ENCODE measurements around the gene CA10. TPM values are rescaled to one million over a fixed set of nuclear protein-coding genes. Genes with fewer than 3 reads are reported as not detected.

Gene CA10
- total RNA-seq, 1 experiment from 2014 or later, result not detected

DNA sequence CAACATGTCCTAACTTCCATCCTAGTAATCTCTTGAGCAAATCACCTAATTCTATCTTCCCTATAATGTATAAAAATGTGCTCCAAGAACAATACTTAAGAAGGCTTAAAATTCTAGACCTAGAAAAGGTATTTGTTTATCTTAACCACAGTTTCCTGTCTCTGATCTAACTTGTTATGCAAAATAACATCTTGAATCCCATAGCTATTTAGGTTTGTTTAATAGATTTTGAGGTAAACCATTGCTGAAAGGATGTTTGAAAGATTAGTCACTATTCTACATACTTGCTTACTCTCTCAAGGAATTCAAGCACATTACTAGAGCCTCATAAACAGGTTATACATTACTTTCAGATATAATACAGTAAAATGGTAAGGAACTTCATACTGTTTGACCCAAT, 13.0 kb downstream of the CA10 start:
- H3K27me3 Mint-ChIP-seq (ENCODE audit: unreplicated experiment), result no peaks in the 10 kb centered on the region
- CTCF ChIA-PET, result interaction anchor here (0.5 to 1.4 kb wide), 6 partner anchors 9 to 161 kb away, joined by 3 to 4 read pairs (median 3); no protein-coding TSS in a partner anchor
- peak overlapping the region; percentile 10 for H3K4me3 Mint-ChIP-seq (ENCODE audit: low read depth, unreplicated experiment)
- peaks cover 71% of the 10 kb centered on the region for H3K4me1 Mint-ChIP-seq (ENCODE audit: low read depth, unreplicated experiment)
- no peak for TF ChIP-seq CTCF (IDR thresholded peaks at IDR 0.05; ENCODE audit: unreplicated experiment)
- H3K27ac Mint-ChIP-seq (ENCODE audit: unreplicated experiment), result peak overlapping the region; percentile 78
- peaks cover 3% of the 10 kb centered on the region for H3K9me3 Mint-ChIP-seq (ENCODE audit: low read depth, unreplicated experiment)
- intact Hi-C loops (cut with micrococcal nuclease; ENCODE audit: unreplicated experiment), result loop anchor here (2.0 kb wide), 1 partner anchor 39 kb away; no protein-coding TSS in a partner anchor
- DNase-seq, result no peak
- H3K36me3 Mint-ChIP-seq (ENCODE audit: insufficient read depth, unreplicated experiment), result peaks cover 7% of the 10 kb centered on the region
- BruUV-seq (replicated peaks), result no TSS peak

GRCh38 chr17:52143542-52143941, 15.0 kb downstream of the CA10 start:
- intact Hi-C loops (cut with micrococcal nuclease; ENCODE audit: unreplicated experiment), result no loop called here
- DNase-seq, result no peak
- TF ChIP-seq CTCF (IDR thresholded peaks at IDR 0.05; ENCODE audit: unreplicated experiment), result no peak
- H3K27me3 Mint-ChIP-seq (ENCODE audit: unreplicated experiment), result no peaks in the 10 kb centered on the region
- H3K9me3 Mint-ChIP-seq (ENCODE audit: low read depth, unreplicated experiment), result peaks cover 3% of the 10 kb centered on the region
- H3K4me3 Mint-ChIP-seq (ENCODE audit: low read depth, unreplicated experiment), result no peak overlapping the region
- peaks cover 7% of the 10 kb centered on the region for H3K36me3 Mint-ChIP-seq (ENCODE audit: insufficient read depth, unreplicated experiment)
- peak overlapping the region; percentile 40 for H3K27ac Mint-ChIP-seq (ENCODE audit: unreplicated experiment)
- CTCF ChIA-PET, result interaction anchor here (1.3 kb wide), 1 partner anchor 154 kb away, joined by 3 read pairs; no protein-coding TSS in a partner anchor
- no TSS peak for BruUV-seq (replicated peaks)
- peaks cover 63% of the 10 kb centered on the region for H3K4me1 Mint-ChIP-seq (ENCODE audit: low read depth, unreplicated experiment)

- H3K4me1 Mint-ChIP-seq (ENCODE audit: low read depth, unreplicated experiment), result peaks cover 51% of the 10 kb centered on the region
- H3K27me3 Mint-ChIP-seq (ENCODE audit: unreplicated experiment), result no peaks in the 10 kb centered on the region
- TF ChIP-seq CTCF (IDR thresholded peaks at IDR 0.05; ENCODE audit: unreplicated experiment), result no peak
- no peak overlapping the region for H3K4me3 Mint-ChIP-seq (ENCODE audit: low read depth, unreplicated experiment)
- CTCF ChIA-PET, result interaction anchor here (0.8 to 1.6 kb wide), 2 partner anchors 26 to 30 kb away, joined by 3 to 4 read pairs; no protein-coding TSS in a partner anchor
- intact Hi-C loops (cut with micrococcal nuclease; ENCODE audit: unreplicated experiment), result no loop called here
- no TSS peak for BruUV-seq (replicated peaks)
- H3K27ac Mint-ChIP-seq (ENCODE audit: unreplicated experiment), result no peak overlapping the region
- no peaks in the 10 kb centered on the region for H3K36me3 Mint-ChIP-seq (ENCODE audit: insufficient read depth, unreplicated experiment)
- peaks cover 3% of the 10 kb centered on the region for H3K9me3 Mint-ChIP-seq (ENCODE audit: low read depth, unreplicated experiment)
- DNase-seq, result no peak
Measured at GRCh38 chr17:52140601-52141000, 17.9 kb downstream of the CA10 start.

- Mint-ChIP-seq H3K9me3 (ENCODE audit: low read depth, unreplicated experiment) (peaks cover 3% of the 10 kb centered on the region), H3K4me1 (ENCODE audit: low read depth, unreplicated experiment) (peaks cover 33% of the 10 kb centered on the region), H3K27me3 (ENCODE audit: unreplicated experiment) (no peaks in the 10 kb centered on the region), H3K36me3 (ENCODE audit: insufficient read depth, unreplicated experiment) (no peaks in the 10 kb centered on the region), H3K4me3 (ENCODE audit: low read depth, unreplicated experiment) (no peak overlapping the region), H3K27ac (ENCODE audit: unreplicated experiment) (peak overlapping the region; percentile 75)
- CTCF ChIA-PET, result no interaction called here
- no peak for TF ChIP-seq CTCF (IDR thresholded peaks at IDR 0.05; ENCODE audit: unreplicated experiment)
- intact Hi-C loops (cut with micrococcal nuclease; ENCODE audit: unreplicated experiment), result no loop called here
- BruUV-seq (replicated peaks), result no TSS peak
- no peak for DNase-seq
Measured at GRCh38 chr17:52138752-52139151, 19.8 kb downstream of the CA10 start.

Data from Calu3 (cell line).